Sigmoid colon (tissue), 4 donors: ENCODE data around the gene FTO.

Source experiments
- EP300 ChIP-seq, 4 donors: sonication (generic); formaldehyde crosslinking; IDR thresholded peaks; one replicate each; pipeline ENCODE4 v1.6.1; 2017; ENCODE audit warnings: antibody characterized with exemption in 4 of 4
- POLR2A ChIP-seq, 2 donors: fragments of 450-650 bp; IDR thresholded peaks; one replicate each; pipeline ENCODE4 v1.6.1; 2016; ENCODE audit warnings: antibody characterized with exemption in 2 of 2, mild to moderate bottlenecking in 2 of 2, moderate library complexity in 2 of 2
- TF ChIP-seq, protein P1 (sequence below), 4 experiments: fragments of 450-650 bp in 3 of 4; fragments of 200-600 bp in 1 of 4; IDR thresholded peaks; one replicate each; pipeline ENCODE4 v1.5.1; 2016 to 2019; ENCODE audit warnings: antibody characterized with exemption in 4 of 4, mild to moderate bottlenecking in 3 of 4, moderate library complexity in 2 of 4

- TF ChIP-seq, protein P1, sequence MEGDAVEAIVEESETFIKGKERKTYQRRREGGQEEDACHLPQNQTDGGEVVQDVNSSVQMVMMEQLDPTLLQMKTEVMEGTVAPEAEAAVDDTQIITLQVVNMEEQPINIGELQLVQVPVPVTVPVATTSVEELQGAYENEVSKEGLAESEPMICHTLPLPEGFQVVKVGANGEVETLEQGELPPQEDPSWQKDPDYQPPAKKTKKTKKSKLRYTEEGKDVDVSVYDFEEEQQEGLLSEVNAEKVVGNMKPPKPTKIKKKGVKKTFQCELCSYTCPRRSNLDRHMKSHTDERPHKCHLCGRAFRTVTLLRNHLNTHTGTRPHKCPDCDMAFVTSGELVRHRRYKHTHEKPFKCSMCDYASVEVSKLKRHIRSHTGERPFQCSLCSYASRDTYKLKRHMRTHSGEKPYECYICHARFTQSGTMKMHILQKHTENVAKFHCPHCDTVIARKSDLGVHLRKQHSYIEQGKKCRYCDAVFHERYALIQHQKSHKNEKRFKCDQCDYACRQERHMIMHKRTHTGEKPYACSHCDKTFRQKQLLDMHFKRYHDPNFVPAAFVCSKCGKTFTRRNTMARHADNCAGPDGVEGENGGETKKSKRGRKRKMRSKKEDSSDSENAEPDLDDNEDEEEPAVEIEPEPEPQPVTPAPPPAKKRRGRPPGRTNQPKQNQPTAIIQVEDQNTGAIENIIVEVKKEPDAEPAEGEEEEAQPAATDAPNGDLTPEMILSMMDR (IDR thresholded peaks at IDR 0.05), result no peak
- TF ChIP-seq POLR2A (IDR thresholded peaks at IDR 0.05) (no peak), EP300 (IDR thresholded peaks at IDR 0.05) (no peak)
Measured at GRCh38 chr16:53876811-53877210, 172.9 kb downstream of the FTO start.
